ENCODE data around the gene TFDP2. TPM values are rescaled to one million over a fixed set of nuclear protein-coding genes. Genes with fewer than 3 reads are reported as not detected.
"Not testable (repeated sequence)": the region's sequence is repeated elsewhere in the genome, so short reads cannot be mapped to it uniquely, and the experiment has no call there.

TFDP2 gene
- total RNA-seq, 1 experiment from 2014 or later = 55.4 TPM

DNA sequence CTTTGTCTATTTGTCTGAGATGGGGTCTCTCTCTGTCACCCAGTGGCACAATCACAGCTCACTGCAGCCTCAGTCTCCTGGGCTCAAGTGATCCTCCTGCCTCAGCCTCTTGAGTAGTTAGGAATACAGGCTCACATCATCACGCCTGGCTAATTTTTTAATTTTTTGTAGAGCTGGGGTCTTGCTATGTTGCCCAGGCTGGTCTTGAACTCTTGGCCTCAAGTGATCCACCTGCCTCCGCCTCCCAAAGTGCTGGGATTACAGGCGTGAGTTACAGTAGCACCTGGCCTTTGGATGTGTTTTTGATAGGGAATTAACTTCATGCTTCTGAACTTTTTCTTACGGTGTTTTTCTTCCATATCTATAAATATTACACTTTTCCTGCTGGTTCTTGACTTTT is 239.4 kb downstream of the TFDP2 start:
- H4K20me1 ChIP-seq (ENCODE audit: insufficient read depth); DNase-seq (ENCODE audit: low read depth, low spot score); H3K9me3 ChIP-seq (ENCODE audit: control insufficient read depth in 1 of 2, insufficient read depth in 1 of 2, low read depth in 1 of 2, low read length in 2 of 2); ATAC-seq; H2AFZ ChIP-seq (ENCODE audit: low read depth, low read length, poor library complexity, severe bottlenecking); CTCF ChIA-PET; H3K27ac ChIP-seq (ENCODE audit: low read depth, low read length); POLR2A ChIA-PET; RAD21 ChIA-PET (ENCODE audit: low non-redundant PET in 1 of 2, low total read pairs in 2 of 2, uncharacterized antibody in 2 of 2, unreplicated experiment in 2 of 2); H3K4me1 ChIP-seq (ENCODE audit: control insufficient read depth in 1 of 2, insufficient read depth in 2 of 2, low read length in 2 of 2); BruUV-seq (replicated peaks); H3K9ac ChIP-seq (ENCODE audit: low read length); H3K27me3 ChIP-seq (ENCODE audit: insufficient read depth, low read length); H3K4me2 ChIP-seq (ENCODE audit: low read length); H3K9me2 ChIP-seq (ENCODE audit: insufficient read depth); H3K4me3 ChIP-seq (replicated peaks in 1 of 2; ENCODE audit: low read depth in 1 of 2, low read length in 2 of 2): not testable (repeated sequence)
- intact Hi-C loops (cut with micrococcal nuclease) = loop anchor here (5.0 to 10.0 kb wide), 2 partner anchors 265 to 333 kb away; no protein-coding TSS in a partner anchor
- H3K79me2 ChIP-seq (ENCODE audit: insufficient read depth, low read length) = peaks cover 44% of the 10 kb centered on the region
- H3K36me3 ChIP-seq (ENCODE audit: control insufficient read depth in 1 of 2, insufficient read depth in 2 of 2, low read length in 2 of 2) = peaks cover 53 to 64% of the 10 kb centered on the region in 2 experiments

DNA sequence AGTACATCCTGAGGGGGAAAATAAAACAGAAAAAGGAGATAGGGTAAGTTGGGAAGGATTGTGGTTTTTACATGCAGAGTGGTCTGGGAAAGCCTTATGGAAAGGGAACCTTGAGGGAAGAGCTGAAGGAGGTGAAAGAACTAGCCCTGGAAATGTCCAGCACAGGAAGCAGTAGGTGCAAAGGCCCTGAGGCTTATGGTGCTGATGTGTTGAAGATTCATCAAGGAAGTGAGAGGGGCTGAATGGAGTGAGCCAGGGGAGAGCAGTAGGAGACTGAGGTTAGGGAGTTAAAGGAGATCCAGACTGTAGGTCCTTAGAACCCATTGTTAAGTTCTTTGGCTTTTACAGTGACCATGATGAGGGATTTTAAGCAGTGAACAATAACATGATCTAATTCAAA is 239.9 kb downstream of the TFDP2 start:
- H3K79me2 ChIP-seq (ENCODE audit: insufficient read depth, low read length) = peaks cover 44% of the 10 kb centered on the region
- no peak overlapping the region for H2AFZ ChIP-seq (ENCODE audit: low read depth, low read length, poor library complexity, severe bottlenecking)
- no peak overlapping the region for H3K27ac ChIP-seq (ENCODE audit: low read depth, low read length)
- ATAC-seq (no peak), DNase-seq (ENCODE audit: low read depth, low spot score) (no peak)
- no peak overlapping the region for H3K4me3 ChIP-seq (replicated peaks in 1 of 2; ENCODE audit: low read depth in 1 of 2, low read length in 2 of 2)
- H3K4me1 ChIP-seq (ENCODE audit: control insufficient read depth in 1 of 2, insufficient read depth in 2 of 2, low read length in 2 of 2) = no peaks in the 10 kb centered on the region
- H3K9me2 ChIP-seq (ENCODE audit: insufficient read depth) = no peaks in the 10 kb centered on the region
- TF ChIP-seq ELF1 (IDR thresholded peaks at IDR 0.05; ENCODE audit: borderline replicate concordance, low read depth) (no peak), CBX3 (IDR thresholded peaks at IDR 0.05; ENCODE audit: low read depth) (no peak), SRF (IDR thresholded peaks at IDR 0.05; ENCODE audit: low read depth) (no peak), FOSL1 (IDR thresholded peaks at IDR 0.05; ENCODE audit: low read depth) (no peak), POLR2A (IDR thresholded peaks at IDR 0.05; ENCODE audit: borderline replicate concordance, extremely low read depth, insufficient read depth, insufficient read length) (no peak), RAD21 (IDR thresholded peaks at IDR 0.05; ENCODE audit: low read depth) (no peak)
- TF ChIP-seq, protein P1, sequence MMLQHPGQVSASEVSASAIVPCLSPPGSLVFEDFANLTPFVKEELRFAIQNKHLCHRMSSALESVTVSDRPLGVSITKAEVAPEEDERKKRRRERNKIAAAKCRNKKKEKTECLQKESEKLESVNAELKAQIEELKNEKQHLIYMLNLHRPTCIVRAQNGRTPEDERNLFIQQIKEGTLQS (IDR thresholded peaks at IDR 0.05) = no peak
- TF ChIP-seq, protein P2, sequence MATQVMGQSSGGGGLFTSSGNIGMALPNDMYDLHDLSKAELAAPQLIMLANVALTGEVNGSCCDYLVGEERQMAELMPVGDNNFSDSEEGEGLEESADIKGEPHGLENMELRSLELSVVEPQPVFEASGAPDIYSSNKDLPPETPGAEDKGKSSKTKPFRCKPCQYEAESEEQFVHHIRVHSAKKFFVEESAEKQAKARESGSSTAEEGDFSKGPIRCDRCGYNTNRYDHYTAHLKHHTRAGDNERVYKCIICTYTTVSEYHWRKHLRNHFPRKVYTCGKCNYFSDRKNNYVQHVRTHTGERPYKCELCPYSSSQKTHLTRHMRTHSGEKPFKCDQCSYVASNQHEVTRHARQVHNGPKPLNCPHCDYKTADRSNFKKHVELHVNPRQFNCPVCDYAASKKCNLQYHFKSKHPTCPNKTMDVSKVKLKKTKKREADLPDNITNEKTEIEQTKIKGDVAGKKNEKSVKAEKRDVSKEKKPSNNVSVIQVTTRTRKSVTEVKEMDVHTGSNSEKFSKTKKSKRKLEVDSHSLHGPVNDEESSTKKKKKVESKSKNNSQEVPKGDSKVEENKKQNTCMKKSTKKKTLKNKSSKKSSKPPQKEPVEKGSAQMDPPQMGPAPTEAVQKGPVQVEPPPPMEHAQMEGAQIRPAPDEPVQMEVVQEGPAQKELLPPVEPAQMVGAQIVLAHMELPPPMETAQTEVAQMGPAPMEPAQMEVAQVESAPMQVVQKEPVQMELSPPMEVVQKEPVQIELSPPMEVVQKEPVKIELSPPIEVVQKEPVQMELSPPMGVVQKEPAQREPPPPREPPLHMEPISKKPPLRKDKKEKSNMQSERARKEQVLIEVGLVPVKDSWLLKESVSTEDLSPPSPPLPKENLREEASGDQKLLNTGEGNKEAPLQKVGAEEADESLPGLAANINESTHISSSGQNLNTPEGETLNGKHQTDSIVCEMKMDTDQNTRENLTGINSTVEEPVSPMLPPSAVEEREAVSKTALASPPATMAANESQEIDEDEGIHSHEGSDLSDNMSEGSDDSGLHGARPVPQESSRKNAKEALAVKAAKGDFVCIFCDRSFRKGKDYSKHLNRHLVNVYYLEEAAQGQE (IDR thresholded peaks at IDR 0.05; ENCODE audit: low read depth) = no peak
- TF ChIP-seq, protein P3, sequence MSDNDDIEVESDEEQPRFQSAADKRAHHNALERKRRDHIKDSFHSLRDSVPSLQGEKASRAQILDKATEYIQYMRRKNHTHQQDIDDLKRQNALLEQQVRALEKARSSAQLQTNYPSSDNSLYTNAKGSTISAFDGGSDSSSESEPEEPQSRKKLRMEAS (IDR thresholded peaks at IDR 0.05) = no peak
- TF ChIP-seq, protein P4, sequence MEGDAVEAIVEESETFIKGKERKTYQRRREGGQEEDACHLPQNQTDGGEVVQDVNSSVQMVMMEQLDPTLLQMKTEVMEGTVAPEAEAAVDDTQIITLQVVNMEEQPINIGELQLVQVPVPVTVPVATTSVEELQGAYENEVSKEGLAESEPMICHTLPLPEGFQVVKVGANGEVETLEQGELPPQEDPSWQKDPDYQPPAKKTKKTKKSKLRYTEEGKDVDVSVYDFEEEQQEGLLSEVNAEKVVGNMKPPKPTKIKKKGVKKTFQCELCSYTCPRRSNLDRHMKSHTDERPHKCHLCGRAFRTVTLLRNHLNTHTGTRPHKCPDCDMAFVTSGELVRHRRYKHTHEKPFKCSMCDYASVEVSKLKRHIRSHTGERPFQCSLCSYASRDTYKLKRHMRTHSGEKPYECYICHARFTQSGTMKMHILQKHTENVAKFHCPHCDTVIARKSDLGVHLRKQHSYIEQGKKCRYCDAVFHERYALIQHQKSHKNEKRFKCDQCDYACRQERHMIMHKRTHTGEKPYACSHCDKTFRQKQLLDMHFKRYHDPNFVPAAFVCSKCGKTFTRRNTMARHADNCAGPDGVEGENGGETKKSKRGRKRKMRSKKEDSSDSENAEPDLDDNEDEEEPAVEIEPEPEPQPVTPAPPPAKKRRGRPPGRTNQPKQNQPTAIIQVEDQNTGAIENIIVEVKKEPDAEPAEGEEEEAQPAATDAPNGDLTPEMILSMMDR (IDR thresholded peaks at IDR 0.05 in 2 of 3, conservative IDR thresholded peaks at IDR 0.05 in 1 of 3; ENCODE audit: borderline replicate concordance in 1 of 3, insufficient read depth in 1 of 3, low read depth in 2 of 3, low read length in 2 of 3) = no peak
- H3K27me3 ChIP-seq (ENCODE audit: insufficient read depth, low read length) = no peaks in the 10 kb centered on the region
- no TSS peak for BruUV-seq (replicated peaks)
- no peak overlapping the region for H3K9ac ChIP-seq (ENCODE audit: low read length)
- H4K20me1 ChIP-seq (ENCODE audit: insufficient read depth) = no peaks in the 10 kb centered on the region
- intact Hi-C loops (cut with micrococcal nuclease) = no loop called here
- peaks cover 53 to 63% of the 10 kb centered on the region in 2 experiments for H3K36me3 ChIP-seq (ENCODE audit: control insufficient read depth in 1 of 2, insufficient read depth in 2 of 2, low read length in 2 of 2)
- H3K4me2 ChIP-seq (ENCODE audit: low read length) = no peak overlapping the region
- POLR2A ChIA-PET = no interaction called here
- CTCF ChIA-PET = no interaction called here
- no peaks in the 10 kb centered on the region for H3K9me3 ChIP-seq (ENCODE audit: control insufficient read depth in 1 of 2, insufficient read depth in 1 of 2, low read depth in 1 of 2, low read length in 2 of 2)
- RAD21 ChIA-PET (ENCODE audit: low non-redundant PET in 1 of 2, low total read pairs in 2 of 2, uncharacterized antibody in 2 of 2, unreplicated experiment in 2 of 2) = no interaction called here

Measured in HCT116 (cell line).